GM12878 (cell line): ENCODE measurements around the gene TIMM17B. TPM values are rescaled to one million over a fixed set of nuclear protein-coding genes. Genes with fewer than 3 reads are reported as not detected.
A peak's percentile ranks its signal among the peaks of the same experiment; 100 is the strongest.

Source experiments
- ATAC-seq: fragments of 200-7000 bp; cut with Tn5 transposase; 3 replicates; pipeline ENCODE4 v1.9.1; 2020; ENCODE audit warnings: mild to moderate bottlenecking, moderate library complexity
- BruUV-seq: library from RNA; stranded (reverse); fragments of 400-500 nt; replicated peaks from 2 replicates; lab custom pipeline; 2021; lab: Mats Ljungman, UMichigan
- CTCF ChIA-PET: fragments of 300-600 bp; sonication (Branson Sonifier 250); formaldehyde crosslinking; extraction: SDS; loops from one replicate; lab custom pipeline; 2021; ENCODE audit warnings: inconsistent platforms; lab: Yijun Ruan, JAX
- POLR2A ChIA-PET: fragments of 350-600 bp; formaldehyde crosslinking; extraction: SDS; loops from one replicate; lab custom pipeline; 2021; ENCODE audit warnings: inconsistent platforms; lab: Charles Lee
- RAD21 ChIA-PET: fragments of 300-600 bp; sonication (Branson Sonifier 250); formaldehyde crosslinking; loops from one replicate; lab custom pipeline; 2023; ENCODE audit warnings: antibody characterized with exemption; ENCODE audit not compliant: unreplicated experiment; lab: Charles Lee
- SMC1A ChIA-PET: fragments of 300-600 bp; sonication (Branson Sonifier 250); formaldehyde crosslinking; loops from one replicate; lab custom pipeline; 2023; ENCODE audit not compliant: unreplicated experiment, uncharacterized antibody; lab: Charles Lee
- DNase-seq: peaks from one replicate; pipeline ENCODE4 v3.0.0-alpha.2; 2011; ENCODE audit warnings: low read depth, low spot score
- FAIRE-seq: peaks from 3 replicates; lab custom pipeline; 2011; peaks lifted over from hg19 to GRCh38; lab: Jason Lieb, UNC
- H2AFZ ChIP-seq: 2 replicates; pipeline ENCODE4 v1.6.0; 2011; ENCODE audit warnings: low read depth, low read length, control low read depth; ENCODE audit not compliant: control insufficient read depth
- H3K27ac ChIP-seq: 2 replicates; pipeline ENCODE4 v1.5.1; 2011; ENCODE audit warnings: control low read depth; ENCODE audit not compliant: control insufficient read depth, insufficient read depth
- H3K27me3 ChIP-seq, 2 experiments: replicated peaks in 1 of 2; 2 replicates each; pipeline versions ENCODE4 v1.6.0 to v1.6.1; 2011; ENCODE audit warnings: low read length in 1 of 2; ENCODE audit not compliant: control insufficient read depth in 2 of 2, insufficient read depth in 2 of 2
- H3K36me3 ChIP-seq, 2 experiments: 2 replicates each; pipeline ENCODE4 v1.5.1; 2011; ENCODE audit warnings: low read length in 1 of 2; ENCODE audit not compliant: control insufficient read depth in 2 of 2, insufficient read depth in 2 of 2
- H3K4me1 ChIP-seq: 2 replicates; pipeline ENCODE4 v1.6.1; 2011; ENCODE audit warnings: mild to moderate bottlenecking, low read length, moderate library complexity, mixed read lengths; ENCODE audit not compliant: control insufficient read depth, insufficient read depth
- H3K4me2 ChIP-seq: 2 replicates; pipeline ENCODE4 v1.6.0; 2011; ENCODE audit warnings: control low read depth; ENCODE audit not compliant: control insufficient read depth, insufficient read depth
- H3K4me3 ChIP-seq: fragments of 200-600 bp; sonication (generic); 2 replicates; pipeline ENCODE4 v1.5.1; 2016
- H3K79me2 ChIP-seq: 2 replicates; pipeline ENCODE4 v1.6.0; 2011; ENCODE audit warnings: low read length; ENCODE audit not compliant: control insufficient read depth, insufficient read depth
- H3K9ac ChIP-seq: 2 replicates; pipeline ENCODE4 v1.8.0; 2011; ENCODE audit warnings: low read length, control low read depth, mixed read lengths; ENCODE audit not compliant: control insufficient read depth, insufficient read depth
- H3K9me3 ChIP-seq: replicated peaks from 3 replicates; pipeline ENCODE4 v1.5.1; 2011; ENCODE audit warnings: mild to moderate bottlenecking, low read length; ENCODE audit not compliant: control insufficient read depth, insufficient read depth
- H4K20me1 ChIP-seq: 2 replicates; pipeline ENCODE4 v1.6.0; 2011; ENCODE audit not compliant: control insufficient read depth, insufficient read depth
- ATF3 ChIP-seq: IDR thresholded peaks from 2 replicates; pipeline ENCODE4 v1.6.1; 2011; ENCODE audit warnings: low read depth, mild to moderate bottlenecking, low read length, moderate library complexity, borderline replicate concordance; ENCODE audit errors: extremely low read depth
- ATF7 ChIP-seq: fragments of 450-650 bp; IDR thresholded peaks from 2 replicates; pipeline ENCODE4 v1.6.1; 2016; ENCODE audit warnings: low read depth, mild to moderate bottlenecking
- CREB1 ChIP-seq: IDR thresholded peaks from 2 replicates; pipeline ENCODE4 v1.6.1; 2012; ENCODE audit warnings: low read depth, mild to moderate bottlenecking, inconsistent platforms
- E2F4 ChIP-seq: IDR thresholded peaks from 2 replicates; pipeline ENCODE4 v1.6.1; 2012; ENCODE audit warnings: low read depth, low read length, improper control_type of control experiment
- EGR1 ChIP-seq, 2 experiments: IDR thresholded peaks; 1 replicate in 1 of 2; 2 replicates in 1 of 2; pipeline ENCODE4 v1.6.1; 2011 to 2012; ENCODE audit warnings: low read depth in 2 of 2, low read length in 2 of 2, borderline replicate concordance in 1 of 2, mild to moderate bottlenecking in 1 of 2, moderate library complexity in 1 of 2
- HCFC1 ChIP-seq: fragments of 150-350 bp; IDR thresholded peaks from 2 replicates; pipeline ENCODE4 v1.6.1; 2014; ENCODE audit warnings: low read length
- HSF1 ChIP-seq: fragments of 150-350 bp; IDR thresholded peaks from 2 replicates; pipeline ENCODE4 v1.6.1; 2014; ENCODE audit warnings: mild to moderate bottlenecking, low read depth, low read length
- MEF2B ChIP-seq: fragments of 450-650 bp; IDR thresholded peaks from 2 replicates; pipeline ENCODE4 v1.6.1; 2018; ENCODE audit warnings: mild to moderate bottlenecking, moderate library complexity; ENCODE audit not compliant: partially characterized antibody, poor library complexity, severe bottlenecking
- MLLT1 ChIP-seq: fragments of 450-650 bp; IDR thresholded peaks from 2 replicates; pipeline ENCODE4 v1.6.1; 2016; ENCODE audit warnings: mild to moderate bottlenecking
- MYB ChIP-seq: fragments of 150-350 bp; IDR thresholded peaks from 2 replicates; pipeline ENCODE4 v1.6.1; 2014; ENCODE audit warnings: mild to moderate bottlenecking, low read depth, low read length, borderline replicate concordance
- NBN ChIP-seq: fragments of 450-650 bp; IDR thresholded peaks from 2 replicates; pipeline ENCODE4 v1.6.1; 2016
- PAX5 ChIP-seq: IDR thresholded peaks from 2 replicates; pipeline ENCODE4 v1.6.1; 2011; ENCODE audit warnings: low read depth, low read length, borderline replicate concordance
- RAD21 ChIP-seq: IDR thresholded peaks from 2 replicates; pipeline ENCODE4 v1.6.1; 2011; ENCODE audit warnings: mild to moderate bottlenecking, low read depth, low read length, moderate library complexity; ENCODE audit not compliant: insufficient read depth
- SIN3A ChIP-seq: IDR thresholded peaks from 2 replicates; pipeline ENCODE4 v1.6.1; 2012; ENCODE audit warnings: low read depth, low read length, improper control_type of control experiment
- TAF1 ChIP-seq: IDR thresholded peaks from 2 replicates; pipeline ENCODE4 v1.6.1; 2011; ENCODE audit warnings: mild to moderate bottlenecking, low read depth, low read length, borderline replicate concordance
- TCF3 ChIP-seq: IDR thresholded peaks from 2 replicates; pipeline ENCODE4 v1.6.1; 2012; ENCODE audit warnings: low read depth, mild to moderate bottlenecking, low read length, borderline replicate concordance; ENCODE audit not compliant: insufficient read depth
- ZNF384 ChIP-seq: IDR thresholded peaks from 2 replicates; pipeline ENCODE4 v1.6.1; 2012; ENCODE audit warnings: low read depth, mild to moderate bottlenecking, low read length, improper control_type of control experiment, borderline replicate concordance
- WGBS: methylation state at CpG from one replicate; pipeline ENCODE4 v1.1.6; 2016; ENCODE audit warnings: low lambda C conversion rate; ENCODE audit not compliant: insufficient replicate concordance, insufficient coverage; ENCODE audit errors: missing lambda C conversion rate; 5-methylcytosine and 5-hydroxymethylcytosine counted together
- in situ Hi-C: fragments of 300-500 bp; cut with MboI; formaldehyde crosslinking; loops from 9 replicates; pipeline ENCODE4 v1.14.3; 2018; ENCODE audit warnings: mixed read lengths
- intact Hi-C: fragments of 100-400 bp; cut with micrococcal nuclease; formaldehyde crosslinking; loops from one replicate; pipeline ENCODE4 v1.14.2; 2022; ENCODE audit not compliant: unreplicated experiment
- polyA plus RNA-seq, 11 experiments: library from polyadenylated mRNA; depleted of rRNA in 4 of 11; unstranded in 6 of 11; stranded (reverse) in 5 of 11; fragments of >200 nt; fragmentation: Nextera tagmentation in 4 of 11; fragmentation: Illumina TruSeq in 1 of 11; extraction: Ambion mirVana in 4 of 11; extraction: Trizol in 1 of 11; gene quantifications; 1 replicate in 1 of 11; 2 replicates in 10 of 11; pipeline versions ENCODE4 v1.2.1 to v1.2.3, GENCODE V29; 2011 to 2016; ENCODE audit warnings: inconsistent platforms in 2 of 11, missing spikeins in 2 of 11, low read depth in 1 of 11
- total RNA-seq, 4 experiments: library from RNA; depleted of rRNA in 3 of 4; stranded (reverse); fragments of >200 nt in 3 of 4; fragmentation: Illumina TruSeq in 1 of 4; extraction: Trizol in 1 of 4; gene quantifications; 2 replicates each; pipeline versions ENCODE4 v1.2.1 to v1.2.3, GENCODE V29; 2013 to 2021

The TIMM17B gene
- total and polyA plus RNA-seq, 10 of the 15 experiments (the other 5 are each of a cell fraction or from before 2014, with no cell fraction given), result 4.5 to 88.7 (median 47.5) TPM

GRCh38 chrX:48917139-48918001 is 19.8 kb upstream of the TIMM17B start:
- Histone ChIP-seq H3K4me2 (peak overlapping the region; percentile 75), H3K9ac (peak overlapping the region; percentile 83), H3K4me3 (peak overlapping the region; percentile 65), H3K27ac (peak overlapping the region; percentile 83), H4K20me1 (peaks cover 5% of the 10 kb centered on the region), H3K9me3 (no peaks in the 10 kb centered on the region; the same call in 2 of the 3 replicates), H3K4me1 (peaks cover 9% of the 10 kb centered on the region), H2AFZ (no peak overlapping the region), H3K79me2 (peaks cover 41% of the 10 kb centered on the region), H3K36me3 (peaks cover 3 to 5% of the 10 kb centered on the region in 2 experiments; a peak in 3 of 4 replicates), H3K27me3 (no peaks in the 10 kb centered on the region)
- ChIA-PET RAD21 (interaction anchor here (1.0 kb wide), 1 partner anchor 20 kb away, joined by 4 read pairs; no protein-coding TSS in a partner anchor), POLR2A (interaction anchor here (1.0 to 2.3 kb wide), 2 partner anchors 19 to 22 kb away, joined by 3 to 8 read pairs; no protein-coding TSS in a partner anchor), CTCF (interaction anchor here (1.0 to 2.7 kb wide), 8 partner anchors 10 to 30 kb away, joined by 3 to 9 read pairs (median 4); no protein-coding TSS in a partner anchor), SMC1A (interaction anchor here (1.0 to 1.9 kb wide), 2 partner anchors 20 to 22 kb away, joined by 4 to 7 read pairs; no protein-coding TSS in a partner anchor)
- intact Hi-C loops (loop anchor here (5.0 kb wide), 2 partner anchors 40 to 125 kb away; partner anchors contain the start of genes OTUD5 and TFE3), in situ Hi-C loops (no loop called here)
- DNase-seq (peak; percentile 88), FAIRE-seq (peak; percentile 93), ATAC-seq (peak; percentile 62)
- WGBS, result 10% methylated on average over 27 of the region's 27 CpGs
- BruUV-seq, result no TSS peak
- TF ChIP-seq EGR1 (IDR thresholded peaks at IDR 0.05; ENCODE audit: borderline replicate concordance in 1 of 2, low read depth in 2 of 2, low read length in 2 of 2) (no peak), NBN (peak; percentile 19; the same call in 1 of the 2 replicates), ZNF384 (no peak), PAX5 (0 out of 2 replicates have a peak, but pooled peaks have one; percentile 11), ATF3 (no peak), HCFC1 (no peak), E2F4 (no peak), TCF3 (0 out of 2 replicates have a peak, but pooled peaks have one; percentile 0), TAF1 (0 out of 2 replicates have a peak, but pooled peaks have one; percentile 38), SIN3A (peak; percentile 77; the same call in 1 of the 2 replicates), MEF2B (peak; percentile 73), CREB1 (peak; percentile 45; the same call in 1 of the 2 replicates), ATF7 (no peak), MYB (peak; percentile 88; the same call in 1 of the 2 replicates), MLLT1 (peak; percentile 92), HSF1 (no peak), RAD21 (peak; percentile 55)
